ENCODE data around the gene DICER1. TPM values are rescaled to one million over a fixed set of nuclear protein-coding genes. Genes with fewer than 3 reads are reported as not detected.
A peak's percentile ranks its signal among the peaks of the same experiment; 100 is the strongest.
"Not testable (repeated sequence)": the region's sequence is repeated elsewhere in the genome, so short reads cannot be mapped to it uniquely, and the experiment has no call there.

DICER1 gene
- total and polyA plus RNA-seq, 2 experiments from 2014 or later = 20.0 to 111 TPM

DNA sequence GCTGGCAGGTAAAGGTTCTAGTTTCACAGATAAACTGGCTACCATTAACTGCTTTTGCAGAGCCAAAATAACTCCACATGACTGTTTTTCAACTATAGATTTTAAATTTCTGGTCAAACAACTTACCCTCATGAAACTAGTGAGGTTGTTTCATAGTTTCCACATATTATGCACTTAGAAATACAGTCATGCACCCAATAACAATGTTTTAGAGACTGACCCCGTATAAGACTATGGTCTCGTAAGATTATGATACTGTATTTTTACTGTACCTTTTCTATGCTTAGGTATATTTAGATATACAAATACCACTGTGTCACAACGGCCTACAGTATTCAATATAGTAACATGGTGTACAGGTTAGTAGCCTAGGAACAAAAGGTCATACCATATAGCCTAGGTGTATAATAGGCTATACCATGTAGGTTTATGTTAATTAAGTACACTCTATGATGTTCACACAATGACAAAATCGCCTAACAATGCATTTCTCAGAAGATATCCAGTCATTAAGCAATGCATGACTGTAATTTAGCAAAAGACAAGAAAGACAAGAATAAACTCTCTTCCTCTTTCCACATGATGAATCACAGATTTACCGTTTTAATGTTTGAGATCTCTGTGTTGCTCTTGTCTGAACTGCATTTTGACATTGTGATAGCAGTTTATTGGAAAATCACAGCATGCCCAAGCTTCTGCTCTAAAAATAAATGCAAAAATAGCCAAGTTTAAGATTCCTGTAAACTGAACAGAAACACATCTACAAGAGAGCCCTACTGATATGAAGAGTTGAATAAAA, 17.1 kb downstream of the DICER1 start:
- H3K27me3 ChIP-seq = no peaks in the 10 kb centered on the region
- H3K9me3 ChIP-seq (ENCODE audit: low read depth) = peaks cover 5% of the 10 kb centered on the region
- 84% methylated on average over 5 of the region's 5 CpGs for WGBS (ENCODE audit: low lambda C conversion rate, missing lambda C conversion rate)
- H4K20me1 ChIP-seq (ENCODE audit: insufficient read depth, poor library complexity, severe bottlenecking) = peaks cover 42% of the 10 kb centered on the region
- TF ChIP-seq EZH2 (IDR thresholded peaks at IDR 0.05; ENCODE audit: borderline replicate concordance) (no peak), EZH2phosphoT487 (IDR thresholded peaks at IDR 0.05; ENCODE audit: low read depth, severe bottlenecking, unreplicated experiment) (no peak), CTCF (IDR thresholded peaks at IDR 0.05; ENCODE audit: poor library complexity) (no peak)
- no peak overlapping the region for H2AFZ ChIP-seq
- no peak overlapping the region for H3K27ac ChIP-seq
- H3K9me2 ChIP-seq (replicated peaks; ENCODE audit: insufficient read depth) = no peaks in the 10 kb centered on the region
- peaks cover 33% of the 10 kb centered on the region for H3K4me1 ChIP-seq (ENCODE audit: insufficient read depth)
- H3K4me2 ChIP-seq = peak overlapping the region; percentile 4
- H3K4me3 ChIP-seq = no peak overlapping the region
- no peaks in the 10 kb centered on the region for H3K36me3 ChIP-seq (replicated peaks; ENCODE audit: insufficient read depth, low read depth)
- H3K79me2 ChIP-seq = peaks cover 97% of the 10 kb centered on the region
- no peak for DNase-seq (ENCODE audit: low spot score)

DNA sequence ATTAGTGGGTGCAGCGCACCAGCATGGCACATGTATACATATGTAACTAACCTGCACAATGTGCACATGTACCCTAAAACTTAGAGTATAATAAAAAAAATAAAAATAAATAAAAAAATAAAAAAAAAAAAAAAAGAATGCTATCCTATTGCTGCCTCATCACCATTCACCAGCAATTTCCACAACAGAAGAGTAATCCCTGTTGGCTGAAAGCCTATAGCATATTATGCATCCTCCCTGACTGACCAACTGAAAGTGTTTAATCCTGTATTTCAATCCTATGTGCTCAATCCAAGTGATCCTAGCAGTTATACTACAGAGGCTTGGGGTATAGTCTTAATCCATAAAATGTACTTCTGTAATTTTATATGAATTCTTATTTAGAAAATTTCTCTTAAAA, 18.5 kb downstream of the DICER1 start:
- no CpG with 5 or more reads among the region's 1 CpG for WGBS (ENCODE audit: low lambda C conversion rate, missing lambda C conversion rate)
- H3K79me2 ChIP-seq = peaks cover 97% of the 10 kb centered on the region
- peaks cover 36% of the 10 kb centered on the region for H3K4me1 ChIP-seq (ENCODE audit: insufficient read depth)
- H3K4me2 ChIP-seq = no peak overlapping the region
- no peaks in the 10 kb centered on the region for H3K9me3 ChIP-seq (ENCODE audit: low read depth)
- H3K4me3 ChIP-seq = no peak overlapping the region
- no peak for TF ChIP-seq CTCF (IDR thresholded peaks at IDR 0.05; ENCODE audit: poor library complexity)
- no peak for TF ChIP-seq EZH2 (IDR thresholded peaks at IDR 0.05; ENCODE audit: borderline replicate concordance)
- no peak for TF ChIP-seq EZH2phosphoT487 (IDR thresholded peaks at IDR 0.05; ENCODE audit: low read depth, severe bottlenecking, unreplicated experiment)
- no peaks in the 10 kb centered on the region for H3K27me3 ChIP-seq
- peaks cover 53% of the 10 kb centered on the region for H4K20me1 ChIP-seq (ENCODE audit: insufficient read depth, poor library complexity, severe bottlenecking)
- no peaks in the 10 kb centered on the region for H3K9me2 ChIP-seq (replicated peaks; ENCODE audit: insufficient read depth)
- no peaks in the 10 kb centered on the region for H3K36me3 ChIP-seq (replicated peaks; ENCODE audit: insufficient read depth, low read depth)
- no peak overlapping the region for H2AFZ ChIP-seq
- DNase-seq (ENCODE audit: low spot score) = no peak
- no peak overlapping the region for H3K27ac ChIP-seq

GRCh38 chr14:95138455-95138854, 18.9 kb downstream of the DICER1 start:
- not testable (repeated sequence) for H3K27ac ChIP-seq; H3K27me3 ChIP-seq; H3K36me3 ChIP-seq (replicated peaks; ENCODE audit: insufficient read depth, low read depth); H2AFZ ChIP-seq; DNase-seq (ENCODE audit: low spot score); H3K4me3 ChIP-seq; H3K9me2 ChIP-seq (replicated peaks; ENCODE audit: insufficient read depth); H3K9me3 ChIP-seq (ENCODE audit: low read depth); H3K4me2 ChIP-seq
- whole genome bisulfite sequencing (ENCODE audit: low lambda C conversion rate, missing lambda C conversion rate) = 81% methylated on average over 4 of the region's 5 CpGs
- Histone ChIP-seq H4K20me1 (ENCODE audit: insufficient read depth, poor library complexity, severe bottlenecking) (peaks cover 56% of the 10 kb centered on the region), H3K79me2 (peaks cover 97% of the 10 kb centered on the region), H3K4me1 (ENCODE audit: insufficient read depth) (peaks cover 36% of the 10 kb centered on the region)

DNA sequence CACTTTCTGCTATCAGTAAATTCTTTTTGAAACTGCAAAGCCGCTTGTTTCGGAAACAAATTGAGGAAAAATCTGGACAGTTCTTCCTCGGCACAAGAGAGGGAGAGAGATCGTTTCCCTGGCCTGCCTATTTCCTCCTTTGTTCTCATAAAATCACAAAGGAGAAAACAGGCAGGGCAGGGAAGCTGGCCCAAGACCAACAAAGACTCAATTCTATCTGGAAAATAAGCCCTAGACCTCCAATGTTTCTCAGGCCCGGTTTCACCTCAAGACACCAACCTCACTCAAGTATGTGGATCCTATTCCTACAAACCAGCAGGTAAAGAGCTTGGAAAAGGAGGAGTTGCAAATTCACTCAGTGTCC, 19.5 kb downstream of the DICER1 start:
- no peak overlapping the region for H2AFZ ChIP-seq
- H3K9me2 ChIP-seq (replicated peaks; ENCODE audit: insufficient read depth) = no peaks in the 10 kb centered on the region
- peak overlapping the region; percentile 33 for H3K27ac ChIP-seq
- peak overlapping the region; percentile 22 for H3K4me2 ChIP-seq
- H3K27me3 ChIP-seq = no peaks in the 10 kb centered on the region
- H4K20me1 ChIP-seq (ENCODE audit: insufficient read depth, poor library complexity, severe bottlenecking) = peaks cover 54% of the 10 kb centered on the region
- H3K79me2 ChIP-seq = peaks cover 97% of the 10 kb centered on the region
- no peak for TF ChIP-seq EZH2phosphoT487 (IDR thresholded peaks at IDR 0.05; ENCODE audit: low read depth, severe bottlenecking, unreplicated experiment)
- TF ChIP-seq EZH2 (IDR thresholded peaks at IDR 0.05; ENCODE audit: borderline replicate concordance) = no peak
- no peak for TF ChIP-seq CTCF (IDR thresholded peaks at IDR 0.05; ENCODE audit: poor library complexity)
- no peaks in the 10 kb centered on the region for H3K9me3 ChIP-seq (ENCODE audit: low read depth)
- peaks cover 39% of the 10 kb centered on the region for H3K4me1 ChIP-seq (ENCODE audit: insufficient read depth)
- H3K4me3 ChIP-seq = no peak overlapping the region
- no peak for DNase-seq (ENCODE audit: low spot score)
- 54% methylated on average over 5 of the region's 5 CpGs for WGBS (ENCODE audit: low lambda C conversion rate, missing lambda C conversion rate)
- no peaks in the 10 kb centered on the region for H3K36me3 ChIP-seq (replicated peaks; ENCODE audit: insufficient read depth, low read depth)

Measured in hepatocyte (in vitro differentiated cells).